Left kidney (tissue), 2 donors: ENCODE results near the gene PACSIN1. TPM values are rescaled to one million over a fixed set of nuclear protein-coding genes. Genes with fewer than 3 reads are reported as not detected.

Source experiments
- DNase-seq: peaks from one replicate; pipeline ENCODE4 v3.0.0-alpha.2; 2013
- polyA plus RNA-seq: library from polyadenylated mRNA; unstranded; fragments of 120-200 nt; gene quantifications from one replicate; pipeline ENCODE4 v1.2.1, GENCODE V29; 2013; ENCODE audit not compliant: insufficient read length

PACSIN1 gene
- polyA plus RNA-seq, 1 donor, result 0.57 TPM

DNA sequence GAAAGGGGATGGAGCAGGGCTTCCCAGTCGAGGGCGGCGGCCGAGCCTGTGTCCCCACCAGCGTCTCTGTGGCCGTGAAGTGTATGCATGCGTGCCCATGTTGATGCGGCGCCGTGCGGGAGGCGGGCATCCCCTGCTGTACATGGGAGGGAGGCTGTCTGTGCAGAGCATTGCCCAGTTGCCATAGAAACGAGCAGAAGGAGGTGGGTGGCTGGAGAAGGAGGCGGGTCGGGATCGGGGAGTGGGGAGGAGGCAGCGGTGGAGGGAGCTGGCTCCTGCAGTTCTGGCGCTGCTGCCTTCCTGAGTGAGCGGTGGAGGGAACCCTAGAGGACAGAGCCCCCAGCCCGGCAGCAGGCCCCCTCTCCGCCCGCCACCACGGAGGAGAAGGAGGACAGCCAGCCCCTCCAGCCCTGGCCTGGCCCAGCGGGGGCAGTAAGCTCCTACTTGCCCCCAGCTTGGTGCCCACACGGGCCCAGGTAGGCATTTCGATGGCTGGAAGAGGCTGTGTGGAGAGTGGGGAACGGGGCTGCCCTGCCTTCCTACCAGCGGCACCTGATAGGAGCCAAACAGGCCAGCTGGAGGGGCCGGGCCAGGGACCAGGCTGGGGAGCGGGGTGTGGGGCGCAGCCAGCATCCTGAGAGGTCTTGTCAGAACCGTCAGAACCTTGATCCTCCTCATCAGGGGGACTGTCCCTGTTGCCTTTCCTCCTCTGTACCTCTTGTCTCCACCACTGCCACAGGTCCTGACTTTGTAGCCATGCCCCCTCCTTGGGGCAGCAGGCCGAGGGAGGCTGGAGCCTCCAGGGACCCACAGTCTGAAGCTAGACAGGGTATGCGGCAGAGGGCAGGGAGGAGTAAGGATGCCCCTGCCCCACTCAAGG, 49.0 kb downstream of the PACSIN1 start:
- DNase-seq, result peak; percentile 75

DNA sequence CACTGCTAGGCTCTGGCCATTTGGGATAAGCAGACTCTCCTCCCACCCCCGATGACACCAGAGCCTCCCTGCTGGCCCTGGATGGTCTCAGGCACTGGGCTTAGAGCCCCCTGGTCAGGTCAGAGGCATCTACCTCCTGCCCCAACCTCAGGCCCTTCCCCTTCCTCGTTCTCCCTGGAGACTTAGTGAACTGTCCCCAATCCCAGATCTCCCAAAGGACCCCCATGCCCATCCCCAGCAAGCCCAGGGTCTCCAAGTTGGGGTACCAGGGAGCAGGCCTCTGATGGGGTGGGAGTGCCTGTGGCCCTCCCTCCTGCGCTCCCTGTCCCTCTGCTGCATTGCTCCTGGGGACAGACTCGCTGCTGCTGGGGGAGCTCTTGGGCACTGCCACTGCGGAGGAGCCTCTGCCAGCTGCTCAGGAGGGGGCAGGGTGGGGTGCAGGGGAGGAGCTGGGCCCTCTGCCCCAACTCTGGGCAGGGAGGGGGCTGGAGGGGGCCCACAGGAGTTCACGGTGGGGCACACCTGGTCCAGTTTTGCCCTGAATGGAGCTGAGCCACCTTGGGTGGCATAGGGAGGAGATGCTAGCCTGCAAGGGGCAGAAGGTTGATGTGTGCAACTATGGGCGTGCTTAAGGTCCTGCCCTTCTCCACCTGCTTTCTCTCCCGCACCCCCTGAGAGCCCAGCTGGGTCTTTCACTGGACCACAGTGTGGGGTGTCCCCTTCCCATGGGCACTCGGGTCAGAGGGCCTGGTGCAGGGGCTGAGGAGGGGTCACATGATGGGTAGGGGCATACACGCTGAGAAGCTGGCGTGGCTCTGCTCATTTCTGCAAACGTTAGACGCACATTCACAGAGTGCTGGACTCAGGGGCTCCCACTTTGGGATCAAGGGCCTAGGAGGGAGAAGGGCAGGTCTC, 49.9 kb downstream of the PACSIN1 start:
- DNase-seq, result no peak

DNA sequence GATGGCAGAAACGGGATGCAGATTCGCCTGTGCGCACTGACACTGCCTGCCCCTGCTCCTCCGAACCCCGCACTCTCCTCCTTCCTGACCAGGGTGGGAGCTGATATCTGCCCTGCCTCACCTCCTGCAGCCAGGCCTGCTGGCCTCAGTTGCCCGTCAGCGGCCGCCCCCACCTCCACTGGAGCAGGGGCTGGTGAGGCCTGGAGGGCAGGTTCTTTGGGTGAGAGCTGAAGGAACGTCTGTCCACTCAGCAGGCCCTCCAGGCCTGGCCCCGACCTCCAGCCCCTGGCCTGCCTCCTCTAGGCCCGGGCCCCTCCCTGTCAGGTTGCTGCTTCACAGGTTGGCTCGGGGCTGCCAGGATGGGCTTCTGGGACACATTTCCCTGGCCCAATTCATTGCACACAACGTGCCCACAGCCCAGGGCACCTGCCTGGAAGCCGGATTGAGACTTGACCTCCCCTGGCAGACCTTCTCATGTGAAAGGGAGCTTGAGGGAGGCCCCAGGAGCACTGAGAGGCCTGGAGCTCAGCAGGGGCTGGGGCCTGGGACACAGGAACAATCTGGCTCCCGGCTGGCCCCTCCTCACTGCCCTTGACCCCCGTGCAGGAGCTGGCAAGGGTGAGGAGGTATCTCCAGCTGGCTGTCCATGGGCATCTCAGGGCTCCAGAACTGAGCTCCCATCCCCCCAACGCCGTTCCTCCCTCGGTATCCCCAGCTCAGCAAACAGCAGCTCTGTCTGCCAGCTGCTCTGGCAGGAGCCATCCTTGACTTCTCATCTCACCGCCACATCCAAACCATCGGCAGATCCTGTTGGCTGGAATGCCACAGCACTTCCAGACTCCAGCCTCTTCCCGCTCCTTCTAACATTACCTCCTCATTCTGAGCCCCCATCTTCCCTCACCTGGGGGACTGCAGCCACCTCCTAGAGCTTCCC, 50.8 kb downstream of the PACSIN1 start:
- DNase-seq, result no peak

DNA sequence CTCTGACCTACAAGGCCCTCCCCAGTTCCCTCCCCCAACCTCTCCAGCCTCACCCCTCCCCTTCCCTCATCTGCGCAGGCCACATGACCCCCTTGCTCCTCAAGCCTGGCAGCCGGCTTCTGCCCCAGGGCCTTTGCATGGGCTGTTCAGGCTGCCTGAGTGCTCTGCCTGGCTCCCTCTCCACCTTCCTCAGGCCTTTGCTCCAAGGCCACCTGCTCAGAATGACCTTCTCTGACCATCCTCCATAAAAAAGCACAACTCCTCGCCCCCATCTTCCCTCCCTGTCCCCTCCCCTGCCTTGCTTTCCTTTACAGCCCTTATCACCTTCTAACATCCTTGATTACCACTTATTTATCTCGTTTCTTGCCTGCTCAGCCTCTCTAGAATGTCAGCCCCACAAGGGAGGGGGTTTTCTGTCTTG, 51.6 kb downstream of the PACSIN1 start:
- no peak for DNase-seq

DNA sequence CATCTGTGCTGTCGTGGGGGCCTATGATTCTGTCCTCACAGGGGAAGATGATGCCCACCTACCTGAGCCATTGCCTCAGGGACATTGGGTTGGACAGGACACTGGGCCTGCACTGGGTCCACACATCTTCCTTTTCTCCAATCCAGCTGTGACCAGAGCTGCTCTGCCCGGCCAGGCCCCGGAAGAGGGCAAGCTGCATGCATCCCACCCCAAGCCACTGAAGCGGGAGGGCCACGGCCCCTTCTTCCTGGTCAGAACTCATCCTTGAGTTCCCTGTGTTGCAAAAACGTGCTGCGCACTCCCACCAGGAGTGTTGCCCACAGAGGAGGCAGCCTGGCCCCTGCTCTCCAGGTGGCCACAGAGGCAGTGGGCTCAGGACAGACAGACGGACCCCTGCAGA, 52.1 kb downstream of the PACSIN1 start:
- no peak for DNase-seq

- DNase-seq, result no peak
These were observed 52.9 kb downstream of the PACSIN1 start for GRCh38 chr6:34518669-34519365.

DNA sequence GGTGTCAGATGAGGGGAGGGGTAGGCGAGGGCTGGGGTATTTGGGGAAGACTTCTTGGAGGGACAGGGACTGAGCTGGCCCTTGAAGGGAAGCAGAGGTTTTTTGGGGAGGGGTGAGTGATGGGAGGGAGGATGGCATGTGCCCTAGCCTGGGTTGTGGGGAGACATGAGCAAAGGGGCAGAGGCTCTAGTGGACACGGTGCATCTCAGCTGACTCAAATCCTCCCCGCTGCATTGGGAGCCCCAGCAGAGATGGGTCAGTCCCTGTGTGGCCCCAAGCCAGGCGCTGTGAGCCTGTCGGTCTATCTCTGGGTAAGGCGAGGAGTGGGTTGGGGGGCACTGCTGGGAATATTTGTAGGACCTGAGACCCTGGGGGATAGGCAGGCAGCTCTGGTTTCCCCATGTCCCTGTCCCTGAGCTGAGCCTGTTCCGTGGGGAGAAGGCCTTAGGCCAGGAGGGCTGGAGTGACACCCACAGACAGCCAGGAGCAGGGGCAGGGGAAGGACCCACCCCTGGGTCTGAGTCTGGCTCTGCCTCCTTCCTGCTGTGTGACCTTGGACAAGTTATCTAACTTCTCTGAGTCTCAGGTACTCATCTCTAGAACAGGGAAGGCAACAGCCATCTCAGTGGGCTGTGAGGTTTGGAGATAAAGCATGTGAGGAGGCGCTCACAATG, 54.2 kb downstream of the PACSIN1 start:
- DNase-seq, result no peak

GRCh38 chr6:34520645-34521462, 55.0 kb downstream of the PACSIN1 start:
- no peak for DNase-seq

GRCh38 chr6:34521463-34522285, 55.8 kb downstream of the PACSIN1 start:
- DNase-seq, result no peak

DNA sequence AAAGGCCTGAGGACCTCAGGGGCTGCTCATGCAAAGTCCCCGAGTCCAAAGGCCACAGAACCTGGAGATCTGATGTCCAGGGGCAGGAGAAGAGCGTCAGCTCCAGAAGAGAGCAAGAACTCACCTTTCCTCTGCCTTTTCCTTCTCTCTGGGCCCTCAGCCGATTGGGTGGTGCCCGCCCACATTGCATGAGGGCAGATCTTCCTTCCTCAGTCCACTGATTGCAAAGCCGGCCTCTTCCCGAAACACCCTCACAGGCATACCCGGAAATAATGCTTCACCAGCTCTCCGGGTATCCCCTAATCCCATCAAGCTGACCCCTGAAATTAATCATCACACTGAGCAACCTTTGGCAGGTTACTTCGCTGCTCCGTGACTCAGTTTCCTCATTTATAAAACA, 56.9 kb downstream of the PACSIN1 start:
- no peak for DNase-seq

DNA sequence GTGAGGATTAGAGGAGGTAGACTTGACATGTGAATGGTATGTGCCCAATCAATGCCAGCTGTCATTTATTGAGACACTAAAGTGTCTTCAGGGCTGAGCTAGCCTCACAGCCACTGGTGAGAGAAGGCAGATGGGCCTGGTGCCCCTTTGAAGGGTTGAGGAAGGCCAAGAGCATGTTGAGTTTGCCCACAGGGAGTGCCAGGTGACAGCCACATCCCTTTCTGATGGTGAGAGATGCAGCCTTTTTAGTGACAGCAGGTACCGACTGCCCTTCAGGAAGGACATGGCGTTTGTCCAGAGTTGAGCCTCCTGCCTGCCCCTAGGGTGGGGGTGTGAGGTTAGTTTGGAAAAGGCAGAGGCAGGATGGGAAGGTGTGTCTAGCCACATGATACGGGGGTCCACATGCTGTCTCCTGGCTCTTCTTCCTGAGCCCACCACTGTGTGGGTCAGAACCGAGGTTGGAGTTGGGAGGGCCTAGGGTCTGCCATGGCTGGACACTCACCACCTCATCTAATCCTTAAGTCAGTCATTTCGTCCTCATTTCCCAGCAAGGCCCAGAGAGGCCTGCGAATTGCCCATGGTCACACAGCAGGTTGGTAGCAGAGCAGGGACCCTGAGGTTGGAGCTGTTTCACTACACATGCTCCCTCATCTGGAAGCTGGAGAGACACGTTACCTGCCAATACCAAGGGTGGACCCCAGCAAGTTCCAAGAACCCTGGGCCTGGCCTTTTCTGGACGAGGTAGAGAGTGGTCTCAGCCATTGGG, 57.7 kb downstream of the PACSIN1 start:
- no peak for DNase-seq

DNA sequence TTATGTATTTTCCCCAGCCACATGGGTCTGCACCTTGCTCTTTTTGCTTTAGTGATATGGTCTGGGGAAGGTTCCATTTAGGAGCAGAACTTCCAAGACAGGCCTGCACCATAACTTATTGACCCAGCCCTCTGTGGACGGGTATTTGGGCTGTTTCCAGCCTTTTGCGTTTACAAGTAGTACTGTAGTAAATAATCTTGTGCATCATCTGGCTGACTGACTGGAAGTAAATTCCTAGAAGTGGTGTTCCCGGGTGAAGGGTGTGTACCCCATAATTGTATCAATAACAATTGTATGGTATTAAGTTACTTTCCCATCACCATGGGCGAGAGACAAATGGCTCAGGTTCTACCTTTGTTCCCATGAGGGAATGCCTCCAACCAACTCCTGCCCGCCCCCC, 58.6 kb downstream of the PACSIN1 start:
- no peak for DNase-seq

GRCh38 chr6:34524971-34525370, 59.1 kb downstream of the PACSIN1 start:
- DNase-seq, result no peak

- DNase-seq, result no peak
These were observed 59.7 kb downstream of the PACSIN1 start for GRCh38 chr6:34525431-34526175.

DNA sequence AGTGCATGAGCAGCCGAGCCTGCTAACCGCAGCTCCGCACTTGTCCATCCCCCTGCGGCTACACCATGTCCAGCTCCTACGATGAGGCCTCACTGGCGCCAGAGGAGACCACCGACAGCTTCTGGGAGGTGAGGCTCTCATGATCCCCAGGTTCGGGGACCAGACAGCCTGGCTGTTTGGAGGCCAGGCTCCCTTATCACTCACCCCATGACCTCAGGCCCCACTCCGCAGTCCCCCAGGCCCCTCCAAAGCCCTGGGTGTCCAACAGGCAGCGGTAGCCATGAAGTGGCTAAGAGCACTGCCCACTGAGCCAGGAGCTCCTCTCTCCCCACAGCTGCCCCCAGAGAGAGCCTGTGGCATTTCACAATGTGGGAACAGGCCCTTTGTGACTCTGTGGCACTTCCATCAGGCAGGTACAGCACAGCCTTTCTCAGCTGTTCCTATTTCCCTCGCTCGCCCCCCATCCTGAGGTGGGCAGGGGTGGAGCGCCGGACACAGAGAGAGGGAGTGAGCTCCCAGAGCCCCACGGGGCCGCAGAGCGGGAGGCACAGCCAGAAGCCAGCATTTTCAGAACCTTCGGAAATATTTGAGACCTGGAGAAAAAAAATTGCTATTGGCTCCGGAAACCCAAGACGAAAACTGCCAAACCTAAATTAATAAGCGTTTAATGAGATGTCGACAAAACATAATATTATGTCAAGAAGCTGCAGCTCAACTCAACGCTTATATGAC, 60.5 kb downstream of the PACSIN1 start:
- no peak for DNase-seq

GRCh38 chr6:34526992-34527728, 61.3 kb downstream of the PACSIN1 start:
- peak; percentile 86 for DNase-seq
